ENCODE data around the gene SSBP4.
A peak's percentile ranks its signal among the peaks of the same experiment; 100 is the strongest.
"Not testable (repeated sequence)": the region's sequence is repeated elsewhere in the genome, so short reads cannot be mapped to it uniquely, and the experiment has no call there.

SSBP4 gene

GRCh38 chr19:18419195-18419698 is at the start of gene SSBP4:
Gene SSBP4, plus strand, starts transcription at chr19:18419398. Its CDS starts 251 bp downstream, at chr19:18419649.
- H3K4me1 ChIP-seq (ENCODE audit: insufficient read depth, insufficient read length), result peaks cover 53% of the 10 kb centered on the region
- H3K36me3 ChIP-seq (ENCODE audit: insufficient read depth, insufficient read length, low read length), result no peaks in the 10 kb centered on the region
- peak within 1 kb of the TSS; percentile 83 for H3K9ac ChIP-seq (ENCODE audit: insufficient read length, low read depth)
- H3K4me3 ChIP-seq (ENCODE audit: insufficient read length, low read depth), result peak within 1 kb of the TSS; percentile 70
- DNase-seq (ENCODE audit: low read depth, low spot score), result no peak
- H3K27me3 ChIP-seq (ENCODE audit: insufficient read depth, insufficient read length), result peaks cover 53% of the 10 kb centered on the region
- TF ChIP-seq ZNF274 (IDR thresholded peaks at IDR 0.05; ENCODE audit: low read depth, low read length), result no peak
- TF ChIP-seq SUZ12 (IDR thresholded peaks at IDR 0.05; ENCODE audit: extremely low read depth, insufficient read depth, insufficient read length), result no peak
- TF ChIP-seq YY1 (IDR thresholded peaks at IDR 0.05; ENCODE audit: insufficient read depth, insufficient read length), result no peak
- no peaks in the 10 kb centered on the region for H3K9me3 ChIP-seq (ENCODE audit: insufficient read depth, low read length)

- H3K4me3 ChIP-seq (ENCODE audit: insufficient read length, low read depth), result no peak overlapping the region
- no peak for DNase-seq (ENCODE audit: low read depth, low spot score)
- H3K9me3 ChIP-seq (ENCODE audit: insufficient read depth, low read length), result no peaks in the 10 kb centered on the region
- H3K36me3 ChIP-seq (ENCODE audit: insufficient read depth, insufficient read length, low read length), result no peaks in the 10 kb centered on the region
- H3K27me3 ChIP-seq (ENCODE audit: insufficient read depth, insufficient read length), result no peaks in the 10 kb centered on the region
- peaks cover 17% of the 10 kb centered on the region for H3K4me1 ChIP-seq (ENCODE audit: insufficient read depth, insufficient read length)
- no peak for TF ChIP-seq YY1 (IDR thresholded peaks at IDR 0.05; ENCODE audit: insufficient read depth, insufficient read length)
- no peak for TF ChIP-seq ZNF274 (IDR thresholded peaks at IDR 0.05; ENCODE audit: low read depth, low read length)
- TF ChIP-seq SUZ12 (IDR thresholded peaks at IDR 0.05; ENCODE audit: extremely low read depth, insufficient read depth, insufficient read length), result no peak
- H3K9ac ChIP-seq (ENCODE audit: insufficient read length, low read depth), result peak overlapping the region; percentile 34
Measured at GRCh38 chr19:18373407-18373891, 45.7 kb upstream of the SSBP4 start.

- Histone ChIP-seq H3K27me3 (ENCODE audit: insufficient read depth, insufficient read length) (no peaks in the 10 kb centered on the region), H3K9me3 (ENCODE audit: insufficient read depth, low read length) (no peaks in the 10 kb centered on the region), H3K4me1 (ENCODE audit: insufficient read depth, insufficient read length) (peaks cover 15% of the 10 kb centered on the region), H3K4me3 (ENCODE audit: insufficient read length, low read depth) (no peak overlapping the region), H3K36me3 (ENCODE audit: insufficient read depth, insufficient read length, low read length) (no peaks in the 10 kb centered on the region), H3K9ac (ENCODE audit: insufficient read length, low read depth) (peak overlapping the region; percentile 34)
- peak; percentile 92 for DNase-seq (ENCODE audit: low read depth, low spot score)
- TF ChIP-seq YY1 (IDR thresholded peaks at IDR 0.05; ENCODE audit: insufficient read depth, insufficient read length) (no peak), SUZ12 (IDR thresholded peaks at IDR 0.05; ENCODE audit: extremely low read depth, insufficient read depth, insufficient read length) (no peak), ZNF274 (IDR thresholded peaks at IDR 0.05; ENCODE audit: low read depth, low read length) (no peak)
Measured at GRCh38 chr19:18373892-18374629, 45.1 kb upstream of the SSBP4 start.

- no peak overlapping the region for H3K9ac ChIP-seq (ENCODE audit: insufficient read length, low read depth)
- no peaks in the 10 kb centered on the region for H3K27me3 ChIP-seq (ENCODE audit: insufficient read depth, insufficient read length)
- TF ChIP-seq SUZ12 (IDR thresholded peaks at IDR 0.05; ENCODE audit: extremely low read depth, insufficient read depth, insufficient read length) (no peak), YY1 (IDR thresholded peaks at IDR 0.05; ENCODE audit: insufficient read depth, insufficient read length) (no peak), ZNF274 (IDR thresholded peaks at IDR 0.05; ENCODE audit: low read depth, low read length) (no peak)
- no peak overlapping the region for H3K4me3 ChIP-seq (ENCODE audit: insufficient read length, low read depth)
- H3K9me3 ChIP-seq (ENCODE audit: insufficient read depth, low read length), result no peaks in the 10 kb centered on the region
- H3K36me3 ChIP-seq (ENCODE audit: insufficient read depth, insufficient read length, low read length), result no peaks in the 10 kb centered on the region
- H3K4me1 ChIP-seq (ENCODE audit: insufficient read depth, insufficient read length), result peaks cover 15% of the 10 kb centered on the region
- DNase-seq (ENCODE audit: low read depth, low spot score), result no peak
Measured at GRCh38 chr19:18377026-18377425, 42.2 kb upstream of the SSBP4 start.

GRCh38 chr19:18379803-18380747 is 39.1 kb upstream of the SSBP4 start:
- no peaks in the 10 kb centered on the region for H3K9me3 ChIP-seq (ENCODE audit: insufficient read depth, low read length)
- H3K4me3 ChIP-seq (ENCODE audit: insufficient read length, low read depth), result no peak overlapping the region
- H3K27me3 ChIP-seq (ENCODE audit: insufficient read depth, insufficient read length), result no peaks in the 10 kb centered on the region
- H3K36me3 ChIP-seq (ENCODE audit: insufficient read depth, insufficient read length, low read length), result no peaks in the 10 kb centered on the region
- TF ChIP-seq ZNF274 (IDR thresholded peaks at IDR 0.05; ENCODE audit: low read depth, low read length) (no peak), SUZ12 (IDR thresholded peaks at IDR 0.05; ENCODE audit: extremely low read depth, insufficient read depth, insufficient read length) (no peak), YY1 (IDR thresholded peaks at IDR 0.05; ENCODE audit: insufficient read depth, insufficient read length) (no peak)
- H3K9ac ChIP-seq (ENCODE audit: insufficient read length, low read depth), result no peak overlapping the region
- peaks cover 6% of the 10 kb centered on the region for H3K4me1 ChIP-seq (ENCODE audit: insufficient read depth, insufficient read length)
- DNase-seq (ENCODE audit: low read depth, low spot score), result no peak

- Histone ChIP-seq H3K9ac (ENCODE audit: insufficient read length, low read depth) (no peak overlapping the region), H3K36me3 (ENCODE audit: insufficient read depth, insufficient read length, low read length) (no peaks in the 10 kb centered on the region), H3K4me3 (ENCODE audit: insufficient read length, low read depth) (no peak overlapping the region), H3K27me3 (ENCODE audit: insufficient read depth, insufficient read length) (no peaks in the 10 kb centered on the region), H3K9me3 (ENCODE audit: insufficient read depth, low read length) (no peaks in the 10 kb centered on the region), H3K4me1 (ENCODE audit: insufficient read depth, insufficient read length) (peaks cover 9% of the 10 kb centered on the region)
- DNase-seq (ENCODE audit: low read depth, low spot score), result no peak
- TF ChIP-seq ZNF274 (IDR thresholded peaks at IDR 0.05; ENCODE audit: low read depth, low read length) (no peak), SUZ12 (IDR thresholded peaks at IDR 0.05; ENCODE audit: extremely low read depth, insufficient read depth, insufficient read length) (no peak), YY1 (IDR thresholded peaks at IDR 0.05; ENCODE audit: insufficient read depth, insufficient read length) (no peak)
Measured at GRCh38 chr19:18380843-18381242, 38.4 kb upstream of the SSBP4 start.

GRCh38 chr19:18383622-18384021 is 35.6 kb upstream of the SSBP4 start:
- Histone ChIP-seq H3K4me1 (ENCODE audit: insufficient read depth, insufficient read length) (peaks cover 12% of the 10 kb centered on the region), H3K27me3 (ENCODE audit: insufficient read depth, insufficient read length) (peaks cover 25% of the 10 kb centered on the region)
- H3K36me3 ChIP-seq (ENCODE audit: insufficient read depth, insufficient read length, low read length); H3K9ac ChIP-seq (ENCODE audit: insufficient read length, low read depth); H3K4me3 ChIP-seq (ENCODE audit: insufficient read length, low read depth); DNase-seq (ENCODE audit: low read depth, low spot score); H3K9me3 ChIP-seq (ENCODE audit: insufficient read depth, low read length): not testable (repeated sequence)
